ENCODE results near the gene ZNF501.

ZNF501 gene

DNA sequence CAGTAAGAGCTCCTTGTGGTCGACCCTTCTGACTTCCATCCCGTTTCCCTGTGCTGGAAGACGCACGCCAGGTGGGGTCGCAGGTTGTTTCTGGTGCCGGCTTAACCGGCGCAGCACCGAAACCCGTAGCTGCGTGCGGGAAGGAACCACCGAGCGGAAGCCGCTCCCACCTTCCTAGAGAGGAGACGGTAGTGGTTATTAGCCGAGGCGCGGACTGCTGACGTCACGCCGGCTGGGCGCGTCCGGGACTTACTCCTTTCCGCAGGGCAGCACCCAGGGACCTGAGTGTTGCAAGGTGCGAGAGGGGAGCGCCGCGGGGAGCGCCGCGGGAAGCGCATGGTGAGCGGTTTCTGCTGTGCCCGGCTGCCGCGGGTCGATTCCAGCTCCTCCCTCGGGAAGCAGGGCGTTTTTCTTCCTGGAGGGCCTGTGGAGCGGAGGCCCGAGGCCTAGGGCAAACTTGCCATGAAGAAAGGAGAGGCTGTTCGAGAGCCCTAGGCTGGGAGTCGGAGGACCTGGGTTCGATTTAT is at the start of gene ZNF501 (continued):
- TF ChIP-seq, protein P1, sequence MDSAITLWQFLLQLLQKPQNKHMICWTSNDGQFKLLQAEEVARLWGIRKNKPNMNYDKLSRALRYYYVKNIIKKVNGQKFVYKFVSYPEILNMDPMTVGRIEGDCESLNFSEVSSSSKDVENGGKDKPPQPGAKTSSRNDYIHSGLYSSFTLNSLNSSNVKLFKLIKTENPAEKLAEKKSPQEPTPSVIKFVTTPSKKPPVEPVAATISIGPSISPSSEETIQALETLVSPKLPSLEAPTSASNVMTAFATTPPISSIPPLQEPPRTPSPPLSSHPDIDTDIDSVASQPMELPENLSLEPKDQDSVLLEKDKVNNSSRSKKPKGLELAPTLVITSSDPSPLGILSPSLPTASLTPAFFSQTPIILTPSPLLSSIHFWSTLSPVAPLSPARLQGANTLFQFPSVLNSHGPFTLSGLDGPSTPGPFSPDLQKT (IDR thresholded peaks at IDR 0.05; ENCODE audit: borderline replicate concordance, low read depth, low read length) = no peak
- TF ChIP-seq ZNF138 (tag by site-specific recombination; IDR thresholded peaks at IDR 0.05; ENCODE audit: borderline replicate concordance) = no peak
- no peak for TF ChIP-seq ZSCAN23 (tag by site-specific recombination; IDR thresholded peaks at IDR 0.05)
- TF ChIP-seq ZNF621 (tag by site-specific recombination; IDR thresholded peaks at IDR 0.05) = no peak
- no peak for TF ChIP-seq ZNF830 (tag by site-specific recombination; IDR thresholded peaks at IDR 0.05; ENCODE audit: low read depth)
- TF ChIP-seq, protein P2, sequence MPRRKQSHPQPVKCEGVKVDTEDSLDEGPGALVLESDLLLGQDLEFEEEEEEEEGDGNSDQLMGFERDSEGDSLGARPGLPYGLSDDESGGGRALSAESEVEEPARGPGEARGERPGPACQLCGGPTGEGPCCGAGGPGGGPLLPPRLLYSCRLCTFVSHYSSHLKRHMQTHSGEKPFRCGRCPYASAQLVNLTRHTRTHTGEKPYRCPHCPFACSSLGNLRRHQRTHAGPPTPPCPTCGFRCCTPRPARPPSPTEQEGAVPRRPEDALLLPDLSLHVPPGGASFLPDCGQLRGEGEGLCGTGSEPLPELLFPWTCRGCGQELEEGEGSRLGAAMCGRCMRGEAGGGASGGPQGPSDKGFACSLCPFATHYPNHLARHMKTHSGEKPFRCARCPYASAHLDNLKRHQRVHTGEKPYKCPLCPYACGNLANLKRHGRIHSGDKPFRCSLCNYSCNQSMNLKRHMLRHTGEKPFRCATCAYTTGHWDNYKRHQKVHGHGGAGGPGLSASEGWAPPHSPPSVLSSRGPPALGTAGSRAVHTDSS (tag by site-specific recombination; IDR thresholded peaks at IDR 0.05) = no peak
- TF ChIP-seq RBAK (tag by site-specific recombination; IDR thresholded peaks at IDR 0.05) = no peak
- TF ChIP-seq ZNF747 (tag by site-specific recombination; IDR thresholded peaks at IDR 0.05) = no peak
- TF ChIP-seq ZNF24 (tag by site-specific recombination; IDR thresholded peaks at IDR 0.05) = peak; percentile 50; the same call in 1 of the 2 replicates
- TF ChIP-seq ZSCAN16 (tag by site-specific recombination; IDR thresholded peaks at IDR 0.05) = no peak
- no peak for TF ChIP-seq OVOL3 (tag by site-specific recombination; IDR thresholded peaks at IDR 0.05)
- no peak for TF ChIP-seq KLF10 (tag by site-specific recombination; IDR thresholded peaks at IDR 0.05)
- TF ChIP-seq, protein P3, sequence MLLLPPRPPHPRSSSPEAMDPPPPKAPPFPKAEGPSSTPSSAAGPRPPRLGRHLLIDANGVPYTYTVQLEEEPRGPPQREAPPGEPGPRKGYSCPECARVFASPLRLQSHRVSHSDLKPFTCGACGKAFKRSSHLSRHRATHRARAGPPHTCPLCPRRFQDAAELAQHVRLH (tag by site-specific recombination; IDR thresholded peaks at IDR 0.05) = peak; percentile 65; the same call in 1 of the 2 replicates
- TF ChIP-seq ZNF521 (tag by site-specific recombination; IDR thresholded peaks at IDR 0.05) = no peak
- peak; percentile 55; the same call in 1 of the 2 replicates for TF ChIP-seq IKZF3 (tag by site-specific recombination; IDR thresholded peaks at IDR 0.05)
- TF ChIP-seq GLI2 (tag by site-specific recombination; IDR thresholded peaks at IDR 0.05; ENCODE audit: borderline replicate concordance, low read depth) = no peak
- TF ChIP-seq ZNF174 (tag by site-specific recombination; IDR thresholded peaks at IDR 0.05) = no peak
- no peak for TF ChIP-seq ZNF211 (tag by site-specific recombination; IDR thresholded peaks at IDR 0.05; ENCODE audit: low read depth)
- TF ChIP-seq ZEB2 (tag by site-specific recombination; IDR thresholded peaks at IDR 0.05) = peak; percentile 68; the same call in 1 of the 2 replicates
- TF ChIP-seq ZNF132 (tag by site-specific recombination; IDR thresholded peaks at IDR 0.05; ENCODE audit: borderline replicate concordance) = no peak
- TF ChIP-seq EGR2 (tag by site-specific recombination; IDR thresholded peaks at IDR 0.05; ENCODE audit: low read depth) = no peak
- no peak for TF ChIP-seq REPIN1 (tag by site-specific recombination; IDR thresholded peaks at IDR 0.05; ENCODE audit: low read depth)
- peak; percentile 4 for TF ChIP-seq ZNF510 (tag by site-specific recombination; IDR thresholded peaks at IDR 0.05; ENCODE audit: insufficient replicate concordance)
- TF ChIP-seq ZSCAN30 (tag by site-specific recombination; IDR thresholded peaks at IDR 0.05) = peak; percentile 43; the same call in 1 of the 2 replicates
- TF ChIP-seq ZNF76 (tag by site-specific recombination; IDR thresholded peaks at IDR 0.05; ENCODE audit: borderline replicate concordance, low read depth) = peak; percentile 75; the same call in 1 of the 2 replicates
- no peak for TF ChIP-seq ZBTB1 (tag by site-specific recombination; IDR thresholded peaks at IDR 0.05)
- TF ChIP-seq ZNF350 (tag by site-specific recombination; IDR thresholded peaks at IDR 0.05) = no peak
- TF ChIP-seq ZNF354C (tag by site-specific recombination; IDR thresholded peaks at IDR 0.05; ENCODE audit: borderline replicate concordance, low read depth) = no peak
- TF ChIP-seq ZNF311 (tag by site-specific recombination; IDR thresholded peaks at IDR 0.05; ENCODE audit: borderline replicate concordance) = no peak
- no peak for TF ChIP-seq ZBTB7A (tag by site-specific recombination; IDR thresholded peaks at IDR 0.05; ENCODE audit: low read depth)

Measured in HEK293 (cell line).